DMS 273 treated with DMSO at 0.1 percent for 48 hours (cell line): ENCODE results near the gene EPHA3.

Source experiments
- DNase-seq: peaks from one replicate; lab custom pipeline; 2025; lab: John Stamatoyannopoulos, UW

EPHA3 gene

DNA sequence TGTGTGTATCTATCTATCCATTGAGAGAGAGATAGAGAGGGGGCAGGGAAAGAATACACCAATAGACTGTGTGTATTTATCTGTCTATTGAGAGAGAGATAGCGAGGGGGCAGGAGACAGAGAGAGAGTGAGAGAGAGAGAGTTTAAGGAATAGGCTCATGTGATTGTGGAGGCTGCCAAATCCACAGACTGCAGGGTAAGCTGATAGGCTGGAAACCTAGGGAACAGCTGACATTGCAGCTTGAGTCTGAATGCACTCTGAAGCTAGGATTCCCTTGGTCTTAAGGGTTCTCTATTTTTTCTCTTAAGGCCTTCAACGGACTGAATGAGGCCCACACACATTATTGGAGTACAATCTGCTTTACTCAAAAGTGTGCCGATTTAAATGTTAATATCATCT lies 255.8 kb downstream of the EPHA3 start:
- DNase-seq: no peak

DNA sequence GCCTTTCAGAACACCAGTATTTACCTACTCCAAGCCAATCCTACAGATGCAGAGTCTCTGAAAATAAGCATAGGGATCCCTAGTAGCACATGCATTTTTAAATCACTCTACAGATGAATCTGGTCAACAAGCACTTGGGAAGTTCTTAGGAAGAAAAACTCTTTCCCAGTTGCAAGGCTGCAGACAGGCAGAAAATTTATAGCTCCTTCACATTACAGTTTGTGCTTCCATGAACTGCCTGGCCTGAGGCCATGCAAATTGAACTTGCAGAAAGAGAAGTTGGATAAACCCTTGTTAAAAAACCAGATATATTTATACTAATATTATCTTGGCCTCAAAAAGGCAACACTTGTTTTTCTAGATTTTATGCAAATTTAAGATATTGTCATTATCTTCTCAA lies 256.9 kb downstream of the EPHA3 start:
- DNase-seq: no peak

GRCh38 chr3:89367166-89367565 lies 259.7 kb downstream of the EPHA3 start:
- DNase-seq: no peak

DNA sequence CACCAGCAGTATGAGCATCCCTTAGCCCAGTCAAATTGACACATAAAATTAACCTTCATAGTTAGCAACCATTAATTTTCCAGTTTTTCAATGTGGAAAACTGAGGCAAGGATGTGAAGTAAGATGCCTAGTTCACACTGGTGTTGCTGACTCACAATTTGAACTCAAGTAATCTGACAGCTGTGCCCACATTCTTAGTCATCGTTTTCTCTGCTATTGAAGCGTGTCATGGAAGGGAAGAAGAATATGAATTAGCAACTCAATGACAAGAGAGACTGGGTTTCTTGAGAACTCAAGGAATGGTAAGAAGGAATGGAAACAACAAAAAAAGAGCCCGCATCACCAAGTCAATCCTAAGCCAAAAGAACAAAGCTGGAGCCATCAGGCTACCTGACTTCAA lies 261.4 kb downstream of the EPHA3 start:
- DNase-seq: no peak

- no peak for DNase-seq
These were observed 265.0 kb downstream of the EPHA3 start for GRCh38 chr3:89372456-89372855.

DNA sequence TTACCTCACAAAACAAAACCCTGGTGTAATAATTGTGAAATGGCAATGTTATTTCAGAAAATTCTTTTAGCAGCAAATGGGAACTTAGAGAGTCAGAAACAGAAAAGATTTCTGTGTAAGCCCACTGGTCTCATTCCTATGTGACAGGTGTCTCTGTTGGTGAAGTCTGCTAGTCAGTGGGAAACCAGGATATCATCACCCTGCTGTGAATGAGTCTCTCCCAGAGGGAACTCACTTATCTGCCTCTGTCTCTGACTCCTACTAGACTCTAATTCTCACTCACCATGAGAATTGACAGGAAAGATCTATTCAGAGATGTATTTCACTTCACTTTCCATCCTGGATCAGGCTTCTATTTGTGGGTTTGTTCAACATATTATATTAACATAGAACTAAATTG lies 266.0 kb downstream of the EPHA3 start:
- DNase-seq: no peak

DNA sequence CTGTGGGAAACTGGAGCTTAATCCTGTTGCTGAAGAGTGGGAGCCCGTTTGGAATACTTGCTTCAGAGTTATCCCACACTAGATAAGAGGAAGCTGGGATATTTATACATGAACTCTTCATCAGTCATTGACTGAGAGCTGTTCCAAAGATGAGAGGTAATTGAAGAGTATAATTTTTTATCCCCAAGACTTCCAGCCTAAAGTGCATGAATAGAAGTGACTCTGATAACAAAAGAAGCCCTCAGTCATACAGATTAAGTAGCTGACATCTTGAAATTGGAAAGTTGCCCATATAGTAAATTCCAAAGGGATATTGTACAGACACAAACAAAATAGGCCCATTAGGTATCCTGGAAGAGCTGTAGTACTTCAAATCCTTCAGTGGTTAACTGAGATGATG lies 268.0 kb downstream of the EPHA3 start:
- DNase-seq: no peak

DNA sequence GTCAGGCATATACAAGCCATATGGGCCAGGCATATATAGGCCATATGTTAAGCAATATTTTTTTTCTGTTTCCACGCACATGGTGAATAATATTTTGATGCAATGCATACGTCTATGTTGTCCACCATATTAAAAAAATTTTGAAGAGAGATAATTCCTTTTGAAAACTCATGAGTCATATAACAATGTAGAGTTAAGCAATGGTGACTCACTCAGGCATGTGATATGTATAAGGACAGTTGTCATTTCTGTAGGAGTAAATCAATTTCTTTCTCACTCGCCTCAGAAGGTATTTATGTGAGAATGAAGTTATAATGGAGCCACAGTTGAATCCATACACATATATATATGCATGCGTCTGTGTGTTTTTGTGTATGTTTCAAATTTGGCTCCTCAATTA lies 272.6 kb downstream of the EPHA3 start:
- DNase-seq: no peak

DNA sequence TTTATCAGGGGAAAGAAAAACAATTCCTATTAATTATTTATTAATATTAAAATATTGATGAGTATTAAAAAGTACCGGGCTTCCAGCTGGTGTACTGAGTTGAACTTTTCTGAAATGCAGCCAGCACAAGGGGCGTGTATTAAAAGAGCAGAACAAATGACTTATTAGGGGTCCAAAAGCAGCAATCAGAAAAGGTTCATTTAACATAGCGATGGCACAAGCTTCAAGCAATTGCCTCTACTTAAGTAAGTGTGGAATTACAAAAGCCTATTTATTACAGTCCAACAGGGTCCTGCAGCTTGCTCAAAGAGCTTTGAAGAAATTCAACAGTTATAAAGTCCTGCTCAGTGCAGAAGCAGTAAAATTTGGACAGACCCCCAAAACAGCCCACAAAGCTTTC lies 285.6 kb downstream of the EPHA3 start:
- DNase-seq: no peak

- DNase-seq: no peak
These were observed 288.0 kb downstream of the EPHA3 start for GRCh38 chr3:89395456-89395855.

DNA sequence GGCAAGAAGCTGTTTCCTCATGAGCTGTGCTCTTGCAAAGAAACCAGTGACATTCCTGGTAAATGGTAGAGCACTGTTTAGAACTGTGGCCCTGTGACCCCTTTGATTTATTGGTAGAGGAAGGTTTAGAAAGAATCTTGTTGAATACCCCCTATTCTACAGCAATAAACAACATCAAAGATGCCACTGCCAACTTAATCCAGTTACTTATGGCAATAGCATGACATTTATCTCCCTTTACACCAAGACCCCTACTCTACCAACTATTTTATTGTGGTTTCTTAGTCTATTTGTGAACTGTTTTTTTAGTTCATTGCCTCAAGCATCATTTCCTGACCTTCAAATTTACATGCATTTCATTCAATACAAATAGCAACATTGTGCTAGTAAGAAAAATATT lies 288.6 kb downstream of the EPHA3 start:
- DNase-seq: no peak

- no peak for DNase-seq
These were observed 294.6 kb downstream of the EPHA3 start for GRCh38 chr3:89402051-89402450.

DNA sequence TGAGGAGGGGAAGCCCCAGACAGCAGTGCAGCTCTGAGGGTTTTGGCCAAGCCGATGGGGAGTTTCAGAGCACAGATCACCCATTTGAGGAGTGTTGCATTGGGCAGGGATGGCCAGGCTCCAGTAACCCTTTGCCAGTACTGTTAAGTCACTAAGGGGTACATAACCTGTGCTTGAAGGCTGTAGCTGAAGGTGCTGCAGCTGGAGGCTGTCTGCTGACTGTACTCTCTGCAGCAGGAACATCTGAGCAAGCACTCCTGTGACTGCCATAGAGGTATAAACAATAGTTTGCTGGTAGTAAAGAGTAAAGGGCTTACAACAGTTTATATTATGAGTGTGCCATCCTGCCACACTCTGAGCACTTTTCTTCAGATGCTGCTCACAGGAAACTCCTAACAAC lies 297.8 kb downstream of the EPHA3 start:
- no peak for DNase-seq

DNA sequence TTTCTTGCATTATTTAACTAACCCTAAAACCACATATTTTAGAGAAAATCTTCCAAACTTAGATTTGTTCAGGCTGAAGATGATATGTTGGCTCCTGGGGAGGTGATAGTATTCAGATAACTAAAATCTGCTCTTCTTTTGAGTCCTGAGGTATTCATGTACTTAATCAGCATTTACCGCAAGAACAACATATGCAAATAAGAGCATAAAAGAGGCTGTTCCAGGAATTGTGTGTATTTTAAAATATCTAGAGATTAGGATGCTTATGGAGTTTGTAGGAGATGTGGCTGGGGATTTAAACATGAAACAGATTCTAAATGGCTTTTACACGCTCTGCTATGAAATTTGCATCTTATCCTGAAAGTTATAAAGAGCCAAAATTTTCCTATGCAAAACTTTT lies 298.2 kb downstream of the EPHA3 start:
- DNase-seq: no peak

- DNase-seq: no peak
These were observed 303.8 kb downstream of the EPHA3 start for GRCh38 chr3:89411201-89411600.

DNA sequence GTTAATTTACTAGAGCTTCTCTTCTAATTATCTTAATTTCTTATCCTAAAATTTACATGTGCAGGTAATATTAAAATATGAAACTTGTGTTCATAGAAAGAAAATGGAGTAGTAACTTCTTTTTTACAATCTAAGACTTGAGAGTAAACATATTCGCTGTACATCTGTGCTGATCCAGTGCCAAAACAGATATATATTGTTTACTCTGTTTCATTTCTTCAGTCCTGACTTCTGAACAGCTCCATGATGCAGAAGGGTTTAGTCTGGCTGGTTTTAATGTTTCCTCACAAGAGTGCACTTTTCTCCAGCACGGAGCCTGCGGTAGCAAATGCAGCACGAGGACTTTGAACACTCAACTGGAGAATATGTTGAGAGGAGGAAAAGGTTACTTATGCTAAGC lies 306.8 kb downstream of the EPHA3 start:
- no peak for DNase-seq

DNA sequence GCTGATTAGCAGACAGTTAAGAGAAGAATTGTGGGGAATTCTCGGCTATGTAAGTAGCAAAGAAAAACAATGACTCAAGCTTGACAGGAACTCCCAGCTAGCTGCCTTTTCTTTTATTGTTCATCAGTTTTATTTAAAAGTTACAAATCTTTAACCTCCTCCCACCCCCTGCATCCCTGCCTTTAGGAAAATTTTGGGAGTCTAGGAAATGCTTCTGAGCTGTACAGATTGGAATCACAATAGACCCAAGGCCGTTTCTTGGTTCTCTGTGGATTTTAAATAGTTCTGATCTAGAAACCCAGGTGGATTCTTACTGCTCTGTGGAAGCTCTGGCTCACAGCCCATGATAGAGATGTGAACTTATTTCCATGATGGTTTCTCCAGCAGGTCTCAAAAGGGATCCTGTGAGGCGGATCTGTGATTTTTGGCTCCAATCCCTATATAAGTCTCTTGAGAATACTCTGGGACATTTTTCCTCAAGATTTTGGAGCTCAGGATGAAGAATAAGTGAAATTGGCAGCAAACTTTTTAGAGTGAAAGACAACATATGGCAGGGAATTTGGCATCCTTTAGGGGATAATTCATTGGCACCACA lies 312.3 kb downstream of the EPHA3 start:
- DNase-seq: no peak

DNA sequence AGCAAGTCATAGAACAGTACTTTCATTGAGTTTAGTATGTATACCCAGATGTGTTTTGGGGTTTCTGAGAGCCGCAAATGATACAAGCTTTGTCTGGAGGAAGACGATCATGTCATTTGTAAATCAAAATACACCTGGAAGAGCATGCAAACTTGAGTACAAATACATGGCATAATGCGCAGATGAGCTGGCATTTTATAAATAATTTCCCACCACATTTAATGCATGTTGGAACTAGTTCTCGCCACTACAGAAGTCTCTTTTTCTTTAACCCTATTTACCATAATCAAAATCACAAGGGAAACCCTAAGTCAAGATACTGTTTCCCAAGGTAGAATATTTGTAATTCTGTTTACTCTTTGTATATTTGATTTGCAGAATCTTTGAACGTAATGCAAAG lies 318.6 kb downstream of the EPHA3 start:
- DNase-seq: no peak

GRCh38 chr3:89434621-89435380 lies 327.4 kb downstream of the EPHA3 start:
- DNase-seq: no peak

- no peak for DNase-seq
These were observed 329.4 kb downstream of the EPHA3 start for GRCh38 chr3:89436846-89437245.

GRCh38 chr3:89440386-89440785 lies 333.0 kb downstream of the EPHA3 start:
- DNase-seq: no peak

DNA sequence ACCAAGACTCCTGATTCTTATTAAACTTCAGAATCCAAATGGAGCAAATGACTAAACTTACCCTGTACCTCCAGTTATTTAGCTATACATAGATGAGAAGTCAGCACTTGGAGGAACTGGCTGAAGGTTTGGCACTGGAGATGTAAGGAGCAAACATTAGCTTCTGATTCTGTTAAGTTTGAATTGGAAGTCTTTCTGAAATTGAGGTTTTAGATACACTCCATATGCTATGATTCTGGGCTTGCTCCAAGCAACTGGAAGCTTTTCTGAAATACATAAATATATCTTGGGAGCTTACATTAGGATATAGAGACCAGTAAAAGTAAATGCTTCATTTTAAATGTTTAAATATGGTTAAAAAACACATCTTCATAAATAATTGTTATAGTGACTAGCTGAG lies 333.7 kb downstream of the EPHA3 start:
- DNase-seq: no peak

- no peak for DNase-seq
These were observed 339.2 kb downstream of the EPHA3 start for GRCh38 chr3:89446593-89446992.

GRCh38 chr3:89447243-89447642 lies 339.8 kb downstream of the EPHA3 start:
- no peak for DNase-seq
